ENCODE results near the gene TPP2.

GRCh38 chr13:102694937-102695336 is 98.2 kb downstream of the TPP2 start, which contains the start of gene METTL21C:
- no peak for TF ChIP-seq CTCF (IDR thresholded peaks at IDR 0.05)
- TF ChIP-seq POLR2A (IDR thresholded peaks at IDR 0.05): no peak

Data from suprapubic skin (tissue), 3 donors.